ENCODE data around the gene PLD1.

The PLD1 gene

GRCh38 chr3:171763392-171763791, 46.9 kb downstream of the PLD1 start:
- Histone ChIP-seq H3K4ac (ENCODE audit: low read depth, low read length) (no peak overlapping the region), H3K27me3 (ENCODE audit: insufficient read depth, low read length) (no peaks in the 10 kb centered on the region), H3K9ac (ENCODE audit: low read length) (no peak overlapping the region), H4K12ac (ENCODE audit: low read depth, low read length) (no peak overlapping the region), H3K9me3 (ENCODE audit: insufficient read depth, low read depth, low read length) (no peaks in the 10 kb centered on the region), H3K79me1 (ENCODE audit: low read length) (no peaks in the 10 kb centered on the region), H3K79me2 (ENCODE audit: control insufficient read depth, insufficient read depth, low read length, poor library complexity) (no peaks in the 10 kb centered on the region), H2AK5ac (ENCODE audit: low read length) (no peak overlapping the region), H3K27ac (ENCODE audit: low read depth, low read length) (no peak overlapping the region), H3K14ac (ENCODE audit: low read length) (no peak overlapping the region), H3K23ac (ENCODE audit: low read length) (no peak overlapping the region), H3K36me3 (ENCODE audit: control insufficient read depth in 1 of 2, insufficient read depth in 2 of 2, low read length in 2 of 2) (no peaks in the 10 kb centered on the region), H2BK5ac (ENCODE audit: low read depth, low read length, poor library complexity) (no peak overlapping the region), H2BK12ac (ENCODE audit: low read length) (no peak overlapping the region), H4K8ac (ENCODE audit: low read depth, low read length) (no peak overlapping the region), H2BK120ac (ENCODE audit: insufficient read depth, low read length, poor library complexity) (no peak overlapping the region), H3K4me3 (ENCODE audit: low read depth, low read length) (no peak overlapping the region), H3K18ac (ENCODE audit: low read length) (no peak overlapping the region), H3K4me2 (ENCODE audit: low read length) (no peak overlapping the region), H2AFZ (ENCODE audit: insufficient read depth, low read length, poor library complexity) (no peak overlapping the region), H4K91ac (ENCODE audit: low read depth, low read length) (no peak overlapping the region), H3K4me1 (ENCODE audit: control insufficient read depth in 1 of 2, insufficient read depth in 2 of 2, low read length in 2 of 2) (no peaks in the 10 kb centered on the region)
- DNase-seq = no peak
- WGBS (ENCODE audit: extremely low coverage, insufficient coverage, insufficient read length) = no CpG with 5 or more reads among the region's 2 CpGs

DNA sequence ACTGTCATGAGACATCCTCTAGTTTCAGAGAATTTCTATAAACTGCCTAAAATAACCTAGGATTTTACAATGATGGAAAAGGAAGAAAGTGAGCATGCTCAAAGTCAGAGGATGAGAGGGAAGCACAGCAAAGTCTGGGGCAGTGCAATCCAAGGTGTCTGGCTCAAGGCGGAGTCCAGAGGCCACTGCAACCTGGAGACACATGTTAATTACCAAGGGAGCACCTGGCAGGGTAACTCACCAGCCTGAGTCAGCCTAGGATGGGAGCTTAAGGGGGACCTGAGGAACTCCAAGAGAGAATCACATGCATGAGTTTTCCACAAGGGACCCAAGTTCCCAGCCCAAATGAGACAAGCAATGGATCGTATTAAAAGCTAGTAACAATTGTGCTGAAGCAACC, 49.8 kb downstream of the PLD1 start:
- Histone ChIP-seq H3K18ac (ENCODE audit: low read length) (no peak overlapping the region), H4K8ac (ENCODE audit: low read depth, low read length) (no peak overlapping the region), H2BK120ac (ENCODE audit: insufficient read depth, low read length, poor library complexity) (no peak overlapping the region), H3K4ac (ENCODE audit: low read depth, low read length) (no peak overlapping the region), H3K27me3 (ENCODE audit: insufficient read depth, low read length) (no peaks in the 10 kb centered on the region), H2AFZ (ENCODE audit: insufficient read depth, low read length, poor library complexity) (no peak overlapping the region), H4K91ac (ENCODE audit: low read depth, low read length) (no peak overlapping the region), H2BK5ac (ENCODE audit: low read depth, low read length, poor library complexity) (no peak overlapping the region), H3K9me3 (ENCODE audit: insufficient read depth, low read depth, low read length) (no peaks in the 10 kb centered on the region), H3K4me2 (ENCODE audit: low read length) (no peak overlapping the region), H3K79me1 (ENCODE audit: low read length) (no peaks in the 10 kb centered on the region), H2BK12ac (ENCODE audit: low read length) (no peak overlapping the region), H3K4me1 (ENCODE audit: control insufficient read depth in 1 of 2, insufficient read depth in 2 of 2, low read length in 2 of 2) (no peaks in the 10 kb centered on the region), H3K27ac (ENCODE audit: low read depth, low read length) (no peak overlapping the region), H4K12ac (ENCODE audit: low read depth, low read length) (no peak overlapping the region), H3K23ac (ENCODE audit: low read length) (no peak overlapping the region), H2AK5ac (ENCODE audit: low read length) (no peak overlapping the region), H3K14ac (ENCODE audit: low read length) (no peak overlapping the region), H3K36me3 (ENCODE audit: control insufficient read depth in 1 of 2, insufficient read depth in 2 of 2, low read length in 2 of 2) (no peaks in the 10 kb centered on the region), H3K79me2 (ENCODE audit: control insufficient read depth, insufficient read depth, low read length, poor library complexity) (no peaks in the 10 kb centered on the region), H3K9ac (ENCODE audit: low read length) (no peak overlapping the region), H3K4me3 (ENCODE audit: low read depth, low read length) (no peak overlapping the region)
- WGBS (ENCODE audit: extremely low coverage, insufficient coverage, insufficient read length) = no CpG with 5 or more reads among the region's 2 CpGs
- no peak for DNase-seq

- Histone ChIP-seq H3K23ac (ENCODE audit: low read length) (no peak overlapping the region), H3K18ac (ENCODE audit: low read length) (no peak overlapping the region), H2BK120ac (ENCODE audit: insufficient read depth, low read length, poor library complexity) (no peak overlapping the region), H2BK5ac (ENCODE audit: low read depth, low read length, poor library complexity) (no peak overlapping the region), H2BK12ac (ENCODE audit: low read length) (no peak overlapping the region), H3K9ac (ENCODE audit: low read length) (no peak overlapping the region), H4K12ac (ENCODE audit: low read depth, low read length) (no peak overlapping the region), H3K27ac (ENCODE audit: low read depth, low read length) (no peak overlapping the region), H4K8ac (ENCODE audit: low read depth, low read length) (no peak overlapping the region), H3K27me3 (ENCODE audit: insufficient read depth, low read length) (no peaks in the 10 kb centered on the region), H3K14ac (ENCODE audit: low read length) (no peak overlapping the region), H3K4me2 (ENCODE audit: low read length) (no peak overlapping the region), H3K9me3 (ENCODE audit: insufficient read depth, low read depth, low read length) (no peaks in the 10 kb centered on the region), H2AK5ac (ENCODE audit: low read length) (no peak overlapping the region), H3K4ac (ENCODE audit: low read depth, low read length) (no peak overlapping the region), H3K79me1 (ENCODE audit: low read length) (no peaks in the 10 kb centered on the region), H3K79me2 (ENCODE audit: control insufficient read depth, insufficient read depth, low read length, poor library complexity) (no peaks in the 10 kb centered on the region), H3K4me1 (ENCODE audit: control insufficient read depth in 1 of 2, insufficient read depth in 2 of 2, low read length in 2 of 2) (no peaks in the 10 kb centered on the region), H3K4me3 (ENCODE audit: low read depth, low read length) (no peak overlapping the region), H3K36me3 (ENCODE audit: control insufficient read depth in 1 of 2, insufficient read depth in 2 of 2, low read length in 2 of 2) (no peaks in the 10 kb centered on the region), H4K91ac (ENCODE audit: low read depth, low read length) (no peak overlapping the region), H2AFZ (ENCODE audit: insufficient read depth, low read length, poor library complexity) (no peak overlapping the region)
- DNase-seq = no peak
- no CpG with 5 or more reads among the region's 3 CpGs for WGBS (ENCODE audit: extremely low coverage, insufficient coverage, insufficient read length)
Observed at GRCh38 chr3:171758109-171758508, 52.2 kb downstream of the PLD1 start.

DNA sequence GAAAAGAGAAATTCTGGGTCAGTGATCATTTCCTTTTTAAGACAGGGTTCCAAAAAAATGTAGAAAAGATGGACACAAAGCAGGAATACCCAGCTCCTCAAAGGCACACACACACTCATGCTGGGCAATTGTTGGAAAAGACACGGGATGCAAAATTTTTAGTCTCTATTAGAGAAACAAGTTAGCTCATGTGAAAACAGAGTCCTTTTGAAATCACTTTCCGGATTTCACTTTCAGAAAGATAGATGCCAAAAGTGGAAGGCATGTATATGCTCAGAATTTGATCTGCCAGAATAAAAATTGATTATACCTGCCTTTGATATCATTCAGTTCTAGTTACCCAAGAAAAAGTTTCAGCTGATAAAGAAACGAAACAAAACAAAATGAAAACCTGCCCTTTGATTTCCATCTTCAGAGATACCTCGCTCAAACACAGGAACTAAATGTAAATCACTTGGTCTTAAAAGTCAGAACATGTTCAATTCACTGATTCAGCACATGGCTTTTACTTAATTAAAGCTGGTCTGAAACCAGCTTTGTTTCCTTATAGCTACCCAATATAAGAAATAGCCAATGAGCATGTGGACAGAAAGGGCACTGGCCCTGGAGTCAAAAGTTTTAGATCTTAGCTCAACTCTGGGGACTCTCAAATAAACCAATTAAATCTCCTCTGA, 52.8 kb downstream of the PLD1 start:
- WGBS (ENCODE audit: extremely low coverage, insufficient coverage, insufficient read length) = no CpG with 5 or more reads among the region's 4 CpGs
- no peaks in the 10 kb centered on the region for H3K36me3 ChIP-seq (ENCODE audit: control insufficient read depth in 1 of 2, insufficient read depth in 2 of 2, low read length in 2 of 2)

More for the DNA sequence above, 52.8 kb downstream of the PLD1 start:
- H2BK5ac ChIP-seq (ENCODE audit: low read depth, low read length, poor library complexity) = no peak overlapping the region
- no peak overlapping the region for H3K18ac ChIP-seq (ENCODE audit: low read length)
- no peak overlapping the region for H2AFZ ChIP-seq (ENCODE audit: insufficient read depth, low read length, poor library complexity)
- no peak overlapping the region for H3K4ac ChIP-seq (ENCODE audit: low read depth, low read length)
- no peak overlapping the region for H2BK12ac ChIP-seq (ENCODE audit: low read length)
- no peak overlapping the region for H3K14ac ChIP-seq (ENCODE audit: low read length)
- no peak overlapping the region for H3K27ac ChIP-seq (ENCODE audit: low read depth, low read length)
- H3K9ac ChIP-seq (ENCODE audit: low read length) = no peak overlapping the region
- H4K91ac ChIP-seq (ENCODE audit: low read depth, low read length) = no peak overlapping the region
- H3K79me1 ChIP-seq (ENCODE audit: low read length) = no peaks in the 10 kb centered on the region
- no peaks in the 10 kb centered on the region for H3K27me3 ChIP-seq (ENCODE audit: insufficient read depth, low read length)
- H3K79me2 ChIP-seq (ENCODE audit: control insufficient read depth, insufficient read depth, low read length, poor library complexity) = no peaks in the 10 kb centered on the region
- H2AK5ac ChIP-seq (ENCODE audit: low read length) = no peak overlapping the region
- H3K23ac ChIP-seq (ENCODE audit: low read length) = no peak overlapping the region
- H3K9me3 ChIP-seq (ENCODE audit: insufficient read depth, low read depth, low read length) = no peaks in the 10 kb centered on the region
- no peak overlapping the region for H4K8ac ChIP-seq (ENCODE audit: low read depth, low read length)
- H3K4me2 ChIP-seq (ENCODE audit: low read length) = no peak overlapping the region
- no peaks in the 10 kb centered on the region for H3K4me1 ChIP-seq (ENCODE audit: control insufficient read depth in 1 of 2, insufficient read depth in 2 of 2, low read length in 2 of 2)
- DNase-seq = no peak
- H3K4me3 ChIP-seq (ENCODE audit: low read depth, low read length) = no peak overlapping the region
- no peak overlapping the region for H4K12ac ChIP-seq (ENCODE audit: low read depth, low read length)
- no peak overlapping the region for H2BK120ac ChIP-seq (ENCODE audit: insufficient read depth, low read length, poor library complexity)
